Measurements from ENCODE around the gene E2F1.
"Not testable (repeated sequence)": the region's sequence is repeated elsewhere in the genome, so short reads cannot be mapped to it uniquely, and the experiment has no call there.

Gene E2F1

GRCh38 chr20:33709905-33710541 lies 23.8 kb upstream of the E2F1 start:
- Histone ChIP-seq H3K4me3 (ENCODE audit: extremely low read depth, insufficient read depth, low read length, poor library complexity, severe bottlenecking) (no peak overlapping the region), H3K36me3 (ENCODE audit: control insufficient read depth, insufficient read depth, low read length) (no peaks in the 10 kb centered on the region), H3K9me3 (ENCODE audit: control insufficient read depth, low read length) (no peaks in the 10 kb centered on the region), H3K27ac (ENCODE audit: low read depth, low read length, severe bottlenecking) (no peak overlapping the region), H3K4me1 (ENCODE audit: control insufficient read depth, insufficient read depth, low read length, poor library complexity, severe bottlenecking) (no peaks in the 10 kb centered on the region)
- 90 to 98% methylated on average over 6 to 9 of the region's 16 CpGs for WGBS, 2 experiments (ENCODE audit: insufficient coverage in 2 of 2)

- H3K27ac ChIP-seq (ENCODE audit: low read depth, low read length, severe bottlenecking) = no peak overlapping the region
- WGBS, 2 experiments (ENCODE audit: insufficient coverage in 2 of 2) = 100% methylated on average over 1 of the region's 2 CpGs; no CpG with 5 or more reads in 1 of the 2 experiments
- H3K9me3 ChIP-seq (ENCODE audit: control insufficient read depth, low read length) = no peaks in the 10 kb centered on the region
- H3K4me1 ChIP-seq (ENCODE audit: control insufficient read depth, insufficient read depth, low read length, poor library complexity, severe bottlenecking) = no peaks in the 10 kb centered on the region
- H3K36me3 ChIP-seq (ENCODE audit: control insufficient read depth, insufficient read depth, low read length) = no peaks in the 10 kb centered on the region
- no peak overlapping the region for H3K4me3 ChIP-seq (ENCODE audit: extremely low read depth, insufficient read depth, low read length, poor library complexity, severe bottlenecking)
Measured at GRCh38 chr20:33709398-33709797, 23.2 kb upstream of the E2F1 start.

- 87 to 92% methylated on average over 9 to 11 of the region's 11 CpGs for WGBS, 2 experiments (ENCODE audit: insufficient coverage in 2 of 2)
- Histone ChIP-seq H3K4me3 (ENCODE audit: extremely low read depth, insufficient read depth, low read length, poor library complexity, severe bottlenecking) (no peak overlapping the region), H3K4me1 (ENCODE audit: control insufficient read depth, insufficient read depth, low read length, poor library complexity, severe bottlenecking) (no peaks in the 10 kb centered on the region), H3K27ac (ENCODE audit: low read depth, low read length, severe bottlenecking) (no peak overlapping the region), H3K9me3 (ENCODE audit: control insufficient read depth, low read length) (peaks cover 5% of the 10 kb centered on the region), H3K36me3 (ENCODE audit: control insufficient read depth, insufficient read depth, low read length) (no peaks in the 10 kb centered on the region)
Measured at GRCh38 chr20:33707668-33708067, 21.5 kb upstream of the E2F1 start.

- Histone ChIP-seq H3K4me3 (ENCODE audit: extremely low read depth, insufficient read depth, low read length, poor library complexity, severe bottlenecking) (no peak overlapping the region), H3K4me1 (ENCODE audit: control insufficient read depth, insufficient read depth, low read length, poor library complexity, severe bottlenecking) (no peaks in the 10 kb centered on the region), H3K36me3 (ENCODE audit: control insufficient read depth, insufficient read depth, low read length) (no peaks in the 10 kb centered on the region), H3K9me3 (ENCODE audit: control insufficient read depth, low read length) (peaks cover 5% of the 10 kb centered on the region), H3K27ac (ENCODE audit: low read depth, low read length, severe bottlenecking) (no peak overlapping the region)
- WGBS, 2 experiments (ENCODE audit: insufficient coverage in 2 of 2) = 87 to 96% methylated on average over 8 to 10 of the region's 11 CpGs
Measured at GRCh38 chr20:33704197-33704924, 18.2 kb upstream of the E2F1 start.

- Histone ChIP-seq H3K4me1 (ENCODE audit: control insufficient read depth, insufficient read depth, low read length, poor library complexity, severe bottlenecking) (no peaks in the 10 kb centered on the region), H3K36me3 (ENCODE audit: control insufficient read depth, insufficient read depth, low read length) (no peaks in the 10 kb centered on the region), H3K27ac (ENCODE audit: low read depth, low read length, severe bottlenecking) (no peak overlapping the region), H3K9me3 (ENCODE audit: control insufficient read depth, low read length) (peaks cover 5% of the 10 kb centered on the region), H3K4me3 (ENCODE audit: extremely low read depth, insufficient read depth, low read length, poor library complexity, severe bottlenecking) (no peak overlapping the region)
- WGBS, 2 experiments (ENCODE audit: insufficient coverage in 2 of 2) = 85 to 90% methylated on average over 2 to 6 of the region's 8 CpGs
Measured at GRCh38 chr20:33703498-33704137, 17.4 kb upstream of the E2F1 start.

GRCh38 chr20:33702861-33703260 lies 16.7 kb upstream of the E2F1 start:
- Histone ChIP-seq H3K4me1 (ENCODE audit: control insufficient read depth, insufficient read depth, low read length, poor library complexity, severe bottlenecking) (no peaks in the 10 kb centered on the region), H3K36me3 (ENCODE audit: control insufficient read depth, insufficient read depth, low read length) (no peaks in the 10 kb centered on the region), H3K27ac (ENCODE audit: low read depth, low read length, severe bottlenecking) (no peak overlapping the region), H3K9me3 (ENCODE audit: control insufficient read depth, low read length) (peaks cover 8% of the 10 kb centered on the region), H3K4me3 (ENCODE audit: extremely low read depth, insufficient read depth, low read length, poor library complexity, severe bottlenecking) (no peak overlapping the region)
- WGBS, 2 experiments (ENCODE audit: insufficient coverage in 2 of 2) = 91 to 96% methylated on average over 5 of the region's 5 CpGs

- Histone ChIP-seq H3K27ac (ENCODE audit: low read depth, low read length, severe bottlenecking) (no peak overlapping the region), H3K9me3 (ENCODE audit: control insufficient read depth, low read length) (peaks cover 8% of the 10 kb centered on the region), H3K4me1 (ENCODE audit: control insufficient read depth, insufficient read depth, low read length, poor library complexity, severe bottlenecking) (peaks cover 6% of the 10 kb centered on the region), H3K36me3 (ENCODE audit: control insufficient read depth, insufficient read depth, low read length) (no peaks in the 10 kb centered on the region), H3K4me3 (ENCODE audit: extremely low read depth, insufficient read depth, low read length, poor library complexity, severe bottlenecking) (no peak overlapping the region)
- WGBS, 2 experiments (ENCODE audit: insufficient coverage in 2 of 2) = 90 to 95% methylated on average over 10 to 13 of the region's 27 CpGs
Measured at GRCh38 chr20:33701629-33702450, 15.7 kb upstream of the E2F1 start.

GRCh38 chr20:33700696-33701441 lies 14.7 kb upstream of the E2F1 start:
- not testable (repeated sequence) for H3K4me1 ChIP-seq (ENCODE audit: control insufficient read depth, insufficient read depth, low read length, poor library complexity, severe bottlenecking); H3K9me3 ChIP-seq (ENCODE audit: control insufficient read depth, low read length); H3K4me3 ChIP-seq (ENCODE audit: extremely low read depth, insufficient read depth, low read length, poor library complexity, severe bottlenecking); H3K27ac ChIP-seq (ENCODE audit: low read depth, low read length, severe bottlenecking); H3K36me3 ChIP-seq (ENCODE audit: control insufficient read depth, insufficient read depth, low read length)
- whole genome bisulfite sequencing, 2 experiments (ENCODE audit: insufficient coverage in 2 of 2) = 94% methylated on average over 19 to 34 of the region's 45 CpGs

GRCh38 chr20:33698966-33699365 lies 12.8 kb upstream of the E2F1 start:
- H3K9me3 ChIP-seq (ENCODE audit: control insufficient read depth, low read length); H3K36me3 ChIP-seq (ENCODE audit: control insufficient read depth, insufficient read depth, low read length); H3K4me3 ChIP-seq (ENCODE audit: extremely low read depth, insufficient read depth, low read length, poor library complexity, severe bottlenecking); H3K27ac ChIP-seq (ENCODE audit: low read depth, low read length, severe bottlenecking): not testable (repeated sequence)
- H3K4me1 ChIP-seq (ENCODE audit: control insufficient read depth, insufficient read depth, low read length, poor library complexity, severe bottlenecking) = peaks cover 11% of the 10 kb centered on the region
- 92 to 100% methylated on average over 7 to 10 of the region's 27 CpGs for WGBS, 2 experiments (ENCODE audit: insufficient coverage in 2 of 2)

GRCh38 chr20:33697129-33697528 lies 10.9 kb upstream of the E2F1 start:
- Histone ChIP-seq H3K36me3 (ENCODE audit: control insufficient read depth, insufficient read depth, low read length) (no peaks in the 10 kb centered on the region), H3K9me3 (ENCODE audit: control insufficient read depth, low read length) (peaks cover 3% of the 10 kb centered on the region), H3K4me1 (ENCODE audit: control insufficient read depth, insufficient read depth, low read length, poor library complexity, severe bottlenecking) (peaks cover 16% of the 10 kb centered on the region), H3K27ac (ENCODE audit: low read depth, low read length, severe bottlenecking) (no peak overlapping the region), H3K4me3 (ENCODE audit: extremely low read depth, insufficient read depth, low read length, poor library complexity, severe bottlenecking) (no peak overlapping the region)
- 84 to 88% methylated on average over 7 of the region's 8 CpGs for WGBS, 2 experiments (ENCODE audit: insufficient coverage in 2 of 2)
